ENCODE data around the gene FCHSD1.
"Not testable (repeated sequence)": the region's sequence is repeated elsewhere in the genome, so short reads cannot be mapped to it uniquely, and the experiment has no call there.

The FCHSD1 gene

DNA sequence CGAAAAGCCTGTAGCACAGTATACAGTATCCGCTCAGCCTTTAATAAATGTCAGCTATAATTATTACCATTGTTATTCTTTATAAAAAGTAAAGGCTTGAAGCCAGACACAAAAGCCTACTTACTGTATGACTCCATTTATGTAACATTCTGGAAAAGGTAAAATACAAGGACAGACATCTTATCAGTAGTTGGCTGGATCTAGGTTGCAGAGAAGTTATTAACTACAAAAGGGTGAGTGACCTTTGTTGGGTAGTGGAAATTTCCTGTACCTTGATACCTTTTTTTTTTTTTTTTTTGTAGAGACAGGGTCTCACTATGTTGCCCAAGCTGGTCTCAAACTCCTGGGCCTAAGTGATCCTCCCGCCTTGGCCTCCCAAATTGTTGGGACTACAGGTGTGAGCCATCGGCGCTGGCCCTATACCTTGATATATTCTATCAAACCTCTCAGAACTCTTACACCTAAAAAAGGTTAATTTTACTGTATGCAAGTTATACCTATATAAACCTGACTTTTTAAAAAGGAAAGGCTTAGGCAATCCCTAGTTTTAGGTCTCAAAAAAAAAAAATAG, 20.6 kb downstream of the FCHSD1 start:
- in situ Hi-C loops (cut with HindIII; ENCODE audit: low pct_ligation_motif_present, low pct_unique_long_range_greater_than_20kb, low sequenced_read_pairs) = no loop called here

DNA sequence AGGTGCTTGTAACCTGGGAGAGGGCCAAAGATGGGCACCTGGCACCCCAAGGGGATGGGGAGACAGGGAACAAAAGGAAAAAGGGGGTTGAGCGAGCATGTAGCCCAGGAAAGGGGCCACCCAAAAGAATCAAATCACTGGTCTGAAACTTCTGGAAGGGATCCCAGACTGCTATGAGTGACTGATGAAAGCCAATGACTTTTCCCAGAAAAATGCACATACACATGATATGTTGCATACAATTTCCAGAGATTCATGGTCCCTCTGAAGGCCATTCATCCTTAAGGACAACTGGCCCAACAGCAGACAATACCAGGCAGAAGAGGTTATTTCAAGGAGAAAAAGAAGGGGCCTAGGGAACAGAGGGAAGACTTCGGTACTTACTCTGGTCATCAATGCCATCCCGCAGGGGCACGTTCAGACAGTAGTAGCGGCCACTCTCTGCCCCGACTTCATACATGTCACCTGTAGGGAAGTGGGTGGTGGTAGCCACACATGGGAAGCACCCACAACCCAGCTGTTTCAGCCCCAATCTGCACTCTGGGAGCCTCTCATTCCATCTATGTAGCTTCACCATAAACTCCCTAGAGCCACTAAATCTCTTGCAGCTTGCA, 22.9 kb downstream of the FCHSD1 start:
- no peak for DNase-seq
- in situ Hi-C loops (cut with HindIII; ENCODE audit: low pct_ligation_motif_present, low pct_unique_long_range_greater_than_20kb, low sequenced_read_pairs) = no loop called here

More for the DNA sequence above, 20.6 kb downstream of the FCHSD1 start:
- no peak for DNase-seq

DNA sequence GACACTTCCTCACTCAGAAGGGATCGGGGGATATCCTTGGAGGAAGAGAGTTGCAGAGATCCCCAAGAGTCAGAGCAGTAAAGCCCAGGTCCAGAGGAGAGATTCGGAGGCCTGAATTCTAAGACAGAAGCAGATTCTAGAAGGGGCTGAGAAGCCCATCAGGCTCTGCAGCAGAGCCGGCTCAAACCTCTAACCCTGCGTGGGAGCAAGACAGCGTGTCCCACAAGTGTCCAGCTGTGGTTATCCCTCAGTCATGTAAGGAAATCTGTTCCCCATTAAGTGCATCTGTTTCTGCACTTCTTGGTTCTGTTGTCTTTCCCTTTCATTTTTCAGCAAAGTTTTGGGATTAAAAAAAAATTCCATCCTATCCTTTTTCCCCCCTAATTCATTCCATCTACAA, 27.6 kb downstream of the FCHSD1 start:
- in situ Hi-C loops (cut with HindIII; ENCODE audit: low pct_ligation_motif_present, low pct_unique_long_range_greater_than_20kb, low sequenced_read_pairs) = no loop called here
- no peak for DNase-seq

DNA sequence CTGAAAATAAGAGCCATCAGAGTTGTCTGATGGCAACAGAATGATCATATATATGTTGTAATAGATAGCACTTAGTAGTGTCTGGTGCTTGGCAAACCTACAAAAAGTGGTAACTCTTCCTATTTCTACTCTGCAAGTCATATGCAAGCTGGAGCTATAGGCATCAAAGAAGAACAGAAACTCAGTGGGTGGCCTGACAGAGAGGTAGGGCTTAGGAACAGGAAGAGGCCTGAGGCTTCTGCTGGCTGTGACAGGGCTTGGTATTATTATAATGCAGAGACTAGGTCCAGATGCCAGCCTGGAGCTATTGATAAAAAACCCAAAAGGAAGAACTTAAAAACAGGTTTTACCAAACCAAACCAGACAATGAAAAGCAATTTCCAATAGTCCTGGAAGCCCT, 28.0 kb downstream of the FCHSD1 start:
- DNase-seq = no peak
- in situ Hi-C loops (cut with HindIII; ENCODE audit: low pct_ligation_motif_present, low pct_unique_long_range_greater_than_20kb, low sequenced_read_pairs) = no loop called here

DNA sequence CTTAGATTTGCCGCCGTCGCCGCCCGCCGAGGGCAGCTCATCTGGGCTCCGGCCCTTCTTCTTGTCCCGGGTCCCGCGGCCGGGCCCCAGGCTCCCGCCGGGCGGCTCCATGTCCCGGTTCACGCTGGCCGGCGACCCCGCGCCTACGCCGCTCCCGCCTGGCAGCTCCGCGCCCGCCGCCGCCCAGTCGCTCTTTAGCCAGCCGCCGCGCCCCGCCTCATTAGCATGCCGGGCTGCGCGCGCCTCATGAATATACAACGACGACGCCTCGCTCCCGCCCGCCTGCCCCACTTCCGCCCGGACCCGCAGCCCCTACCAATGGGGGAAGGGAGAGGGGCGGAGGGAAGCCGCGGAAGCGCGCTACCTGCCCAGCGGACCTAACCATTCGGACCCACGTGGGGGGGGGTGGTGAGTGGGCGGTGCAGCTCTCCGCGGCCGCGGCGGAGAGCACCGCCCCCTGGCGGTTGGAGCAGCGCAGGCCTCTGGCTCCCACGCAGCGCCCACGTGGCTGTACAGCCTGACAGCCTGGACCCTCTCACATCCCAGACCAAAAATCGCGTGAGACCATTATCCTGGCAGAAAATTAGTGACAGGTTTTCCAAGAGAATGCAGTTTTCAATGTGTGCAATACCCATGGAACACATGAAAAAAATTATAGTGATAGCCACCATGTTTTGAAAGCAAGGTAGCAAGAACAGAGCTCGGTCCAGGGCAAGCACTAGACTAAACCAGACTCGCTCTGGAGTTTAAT, 32.2 kb downstream of the FCHSD1 start, which contains the start of gene DIAPH1:
Gene DIAPH1 (minus strand): TSS at position 197 of the 751 bp plus-strand sequence. CDS start 86 bp downstream, at position 111.
- in situ Hi-C loops (cut with HindIII; ENCODE audit: low pct_ligation_motif_present, low pct_unique_long_range_greater_than_20kb, low sequenced_read_pairs) = no loop called here
- DNase-seq = peak; percentile 94

DNA sequence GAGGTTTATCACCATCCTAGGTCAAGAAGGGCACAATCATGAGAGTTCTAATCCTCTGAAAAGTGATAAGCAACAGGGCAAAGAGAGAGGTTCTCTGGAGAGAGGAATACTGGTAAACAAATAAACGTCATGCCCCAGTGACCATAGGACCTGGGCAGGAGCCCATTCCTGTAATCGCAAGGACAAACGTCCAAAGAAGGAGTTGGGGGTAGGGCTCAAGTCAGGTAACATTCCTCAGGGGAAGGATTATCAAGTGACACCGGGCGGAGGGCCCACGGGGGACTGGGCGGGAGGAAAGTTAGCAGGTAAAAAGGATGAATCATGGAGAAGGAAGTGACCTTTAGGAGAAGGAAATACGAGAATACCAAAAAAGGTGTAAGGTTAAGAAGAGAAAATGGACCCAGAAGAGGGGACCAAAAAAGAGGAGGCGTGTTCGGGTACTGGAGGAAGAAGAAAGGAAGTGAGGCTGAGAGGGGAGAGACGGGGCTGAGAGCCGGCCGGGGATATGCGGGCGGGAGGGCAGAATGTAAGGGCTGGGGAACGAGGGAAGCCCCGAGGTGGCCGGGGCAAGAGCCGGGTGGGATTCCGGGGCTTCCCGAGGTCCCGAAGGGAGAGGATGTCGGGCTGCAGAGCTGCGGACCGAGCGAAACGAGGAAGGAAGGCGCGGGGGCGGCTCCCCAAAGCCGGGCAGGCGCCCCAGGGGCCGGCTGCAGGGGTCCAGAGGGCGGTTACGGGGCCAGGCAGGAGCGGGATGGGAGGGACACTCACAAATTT, 33.0 kb downstream of the FCHSD1 start:
- in situ Hi-C loops (cut with HindIII; ENCODE audit: low pct_ligation_motif_present, low pct_unique_long_range_greater_than_20kb, low sequenced_read_pairs) = no loop called here

DNA sequence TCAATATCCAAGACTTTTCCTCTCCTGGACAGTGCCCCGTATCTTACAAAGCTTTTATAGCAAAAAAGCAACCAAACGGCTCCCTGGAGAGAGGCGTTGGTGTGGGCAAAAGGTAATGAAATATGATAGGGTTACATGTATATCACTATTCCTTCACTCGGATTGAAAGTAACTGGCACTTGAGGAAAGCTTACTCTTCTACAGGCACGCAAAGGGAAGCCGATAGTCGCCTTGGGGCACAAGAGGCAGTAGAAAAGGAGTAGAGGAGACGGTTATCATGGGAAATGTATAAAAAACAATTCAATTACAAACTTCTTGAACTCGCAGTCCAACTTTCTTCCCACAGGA, 33.6 kb downstream of the FCHSD1 start:
- in situ Hi-C loops (cut with HindIII; ENCODE audit: low pct_ligation_motif_present, low pct_unique_long_range_greater_than_20kb, low sequenced_read_pairs) = no loop called here
- DNase-seq = peak; percentile 20

More for the DNA sequence above, 33.0 kb downstream of the FCHSD1 start:
- peak; percentile 34 for DNase-seq

DNA sequence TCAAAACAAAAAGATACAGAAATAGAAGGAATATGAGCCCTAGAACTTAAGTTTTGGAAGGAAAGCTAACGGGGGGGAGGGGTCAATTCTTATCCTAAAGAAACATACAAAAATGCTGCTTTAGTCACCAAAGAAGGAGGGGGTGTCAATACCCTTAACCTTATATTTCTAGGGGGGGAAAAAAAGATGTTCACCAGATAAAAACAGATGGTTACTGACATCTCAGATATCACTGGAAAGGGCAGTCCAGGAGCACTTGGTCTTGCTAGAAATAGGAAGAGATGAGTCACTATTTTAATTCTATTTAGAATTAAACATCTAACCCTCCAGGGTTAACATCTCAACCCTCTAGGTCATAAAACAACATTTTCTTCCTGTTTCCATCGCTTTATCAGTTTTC, 34.1 kb downstream of the FCHSD1 start:
- in situ Hi-C loops (cut with HindIII; ENCODE audit: low pct_ligation_motif_present, low pct_unique_long_range_greater_than_20kb, low sequenced_read_pairs) = no loop called here
- no peak for DNase-seq

DNA sequence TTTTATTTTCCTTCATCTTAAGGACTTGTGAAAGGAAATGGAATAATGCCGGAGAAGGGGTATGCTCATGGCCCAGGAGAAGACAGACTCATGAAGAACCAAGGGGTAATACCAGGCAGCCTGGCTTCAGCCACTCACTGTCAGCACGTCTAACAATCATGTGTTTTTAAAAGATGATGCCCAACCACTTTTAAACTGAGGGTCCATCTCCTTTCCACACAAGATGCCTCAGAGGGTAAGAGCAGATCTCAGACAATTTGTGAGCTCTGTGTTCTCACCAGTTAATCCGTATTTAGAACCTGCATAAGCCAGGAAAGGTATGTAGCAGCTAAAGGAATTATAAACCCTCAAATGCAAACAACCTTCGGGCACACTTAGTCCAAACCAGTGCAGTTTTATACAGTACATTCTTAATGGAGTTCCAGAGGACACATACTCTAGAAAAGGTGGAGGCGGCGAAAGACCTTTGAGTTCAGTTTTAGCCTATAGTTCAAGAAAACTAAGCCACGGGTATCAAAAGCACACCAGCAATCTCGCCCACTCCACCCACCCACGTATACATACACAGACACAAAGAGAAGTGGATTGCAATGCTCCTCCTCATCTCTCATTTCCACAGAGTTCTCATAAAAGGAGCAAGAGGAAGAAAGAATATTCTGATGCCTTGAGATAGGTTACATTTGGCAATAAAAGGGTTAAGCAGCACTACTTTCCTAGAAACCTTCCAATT, 35.1 kb downstream of the FCHSD1 start:
- DNase-seq = no peak

DNA sequence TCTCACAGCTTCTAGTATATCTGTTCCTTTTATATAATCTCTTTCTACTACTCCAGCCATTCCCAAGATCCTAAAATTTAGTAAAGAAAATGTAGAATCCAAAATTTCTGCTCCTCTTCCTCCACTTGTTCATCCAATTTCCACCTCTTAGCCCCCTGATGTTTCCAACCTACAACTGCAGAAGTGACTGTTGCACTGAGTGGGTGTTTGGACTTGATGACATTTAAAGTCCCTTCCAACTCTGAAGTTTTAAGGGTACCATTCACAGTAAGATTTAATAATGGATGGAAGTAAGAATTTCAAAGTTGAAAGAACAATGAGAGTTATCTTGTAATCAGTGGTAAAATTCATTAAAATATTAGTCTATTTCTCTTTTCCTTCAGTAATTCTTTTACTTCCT, 37.9 kb downstream of the FCHSD1 start:
- DNase-seq = no peak
- in situ Hi-C loops (cut with HindIII; ENCODE audit: low pct_ligation_motif_present, low pct_unique_long_range_greater_than_20kb, low sequenced_read_pairs) = no loop called here

More for the DNA sequence above, 35.1 kb downstream of the FCHSD1 start:
- in situ Hi-C loops (cut with HindIII; ENCODE audit: low pct_ligation_motif_present, low pct_unique_long_range_greater_than_20kb, low sequenced_read_pairs) = no loop called here

DNA sequence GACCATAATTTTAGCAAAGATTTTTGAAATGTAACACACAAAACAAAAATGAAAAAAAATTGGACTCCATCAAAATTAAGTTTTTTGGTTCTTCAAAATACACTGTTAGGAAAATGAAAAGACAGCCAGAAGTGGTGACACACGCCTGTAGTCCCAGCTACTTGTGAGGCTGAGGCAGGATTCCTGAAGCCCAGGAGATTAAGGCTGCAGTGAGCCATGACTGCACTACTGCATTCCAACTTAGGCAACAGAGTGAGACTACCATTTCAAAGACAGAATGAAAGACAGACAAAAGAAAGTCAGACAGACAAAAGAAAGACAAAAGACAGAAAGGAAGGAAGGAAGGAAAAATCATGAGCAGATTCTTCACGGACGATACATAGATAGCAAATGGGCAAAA, 39.9 kb downstream of the FCHSD1 start:
- in situ Hi-C loops (cut with HindIII; ENCODE audit: low pct_ligation_motif_present, low pct_unique_long_range_greater_than_20kb, low sequenced_read_pairs) = no loop called here
- DNase-seq = no peak

DNA sequence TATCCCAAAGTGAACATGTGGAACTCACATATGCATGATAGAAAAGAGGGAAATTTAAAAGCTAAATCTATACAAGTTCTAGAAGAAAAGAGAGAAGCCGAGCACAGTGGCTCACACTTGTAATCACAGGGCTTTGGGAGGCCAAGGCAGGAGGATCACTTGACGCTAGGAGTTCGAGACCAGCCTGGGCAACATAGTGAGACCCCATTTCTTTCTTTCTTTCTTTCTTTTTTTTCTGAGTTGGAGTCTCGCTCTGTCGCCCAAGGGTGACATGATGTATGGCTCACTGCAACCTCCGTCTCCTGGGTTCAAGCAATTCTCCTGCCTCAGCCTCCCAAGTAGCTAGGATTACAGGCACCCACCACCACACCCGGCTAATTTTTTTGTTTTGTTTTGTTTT, 41.3 kb downstream of the FCHSD1 start:
- in situ Hi-C loops (cut with HindIII; ENCODE audit: low pct_ligation_motif_present, low pct_unique_long_range_greater_than_20kb, low sequenced_read_pairs); DNase-seq: not testable (repeated sequence)

DNA sequence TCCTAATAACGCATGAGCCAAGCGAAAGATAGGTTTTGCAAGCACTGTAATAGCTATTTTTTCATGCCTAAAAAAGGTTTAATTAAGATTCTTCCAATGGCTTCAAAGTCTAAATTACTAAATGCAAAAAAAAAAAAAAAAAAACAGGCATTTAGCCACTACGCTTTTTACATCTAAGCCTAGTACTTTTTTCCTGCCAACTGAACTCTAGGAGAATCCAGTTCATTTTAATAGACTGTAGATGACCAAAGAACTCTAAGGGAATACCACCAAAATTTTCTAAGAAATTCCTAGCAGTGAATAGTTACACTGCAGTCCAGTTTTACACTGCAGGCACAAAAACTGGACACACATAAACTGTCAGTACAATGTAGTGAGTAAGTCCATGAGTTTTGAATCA, 42.2 kb downstream of the FCHSD1 start:
- DNase-seq = no peak
- in situ Hi-C loops (cut with HindIII; ENCODE audit: low pct_ligation_motif_present, low pct_unique_long_range_greater_than_20kb, low sequenced_read_pairs) = no loop called here

DNA sequence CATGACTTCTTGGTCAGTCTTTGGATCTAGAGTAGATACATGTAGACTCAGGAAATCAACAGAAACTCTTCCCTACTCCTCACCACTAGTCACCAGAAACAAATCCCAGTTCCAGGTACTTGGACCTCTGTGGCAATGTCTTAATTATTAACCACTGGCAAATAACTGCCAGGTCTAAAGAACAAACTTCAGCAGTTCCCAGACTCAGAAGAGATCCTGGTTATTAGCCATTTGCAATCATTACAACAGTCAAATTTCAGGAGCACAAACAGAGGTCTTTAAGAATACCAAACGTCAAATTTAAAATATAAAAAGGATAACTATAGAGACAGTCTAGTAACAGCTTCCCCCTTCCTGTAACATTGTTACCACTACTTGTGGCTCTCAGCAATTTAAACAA, 42.7 kb downstream of the FCHSD1 start:
- in situ Hi-C loops (cut with HindIII; ENCODE audit: low pct_ligation_motif_present, low pct_unique_long_range_greater_than_20kb, low sequenced_read_pairs) = no loop called here
- peak; percentile 35 for DNase-seq

DNA sequence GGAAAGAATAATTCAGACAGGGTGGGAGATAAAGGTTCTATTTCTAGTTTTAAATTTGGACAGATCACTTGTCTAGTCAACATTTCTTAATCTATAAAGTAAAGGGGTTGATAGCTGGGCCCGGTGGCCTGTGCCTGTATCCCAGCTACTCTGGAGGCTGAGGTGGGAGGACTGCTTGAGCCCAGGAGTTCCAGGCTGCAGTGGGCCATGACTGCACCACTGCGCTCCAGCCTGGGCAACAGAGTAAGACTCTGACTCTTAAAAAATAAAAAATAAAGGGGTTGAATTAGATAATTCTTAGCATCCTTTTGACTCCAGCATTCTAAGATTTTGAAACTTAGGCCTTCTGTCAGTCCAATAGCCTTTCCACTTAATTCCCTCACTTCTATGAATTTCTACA, 43.2 kb downstream of the FCHSD1 start:
- DNase-seq = no peak
- in situ Hi-C loops (cut with HindIII; ENCODE audit: low pct_ligation_motif_present, low pct_unique_long_range_greater_than_20kb, low sequenced_read_pairs) = no loop called here

DNA sequence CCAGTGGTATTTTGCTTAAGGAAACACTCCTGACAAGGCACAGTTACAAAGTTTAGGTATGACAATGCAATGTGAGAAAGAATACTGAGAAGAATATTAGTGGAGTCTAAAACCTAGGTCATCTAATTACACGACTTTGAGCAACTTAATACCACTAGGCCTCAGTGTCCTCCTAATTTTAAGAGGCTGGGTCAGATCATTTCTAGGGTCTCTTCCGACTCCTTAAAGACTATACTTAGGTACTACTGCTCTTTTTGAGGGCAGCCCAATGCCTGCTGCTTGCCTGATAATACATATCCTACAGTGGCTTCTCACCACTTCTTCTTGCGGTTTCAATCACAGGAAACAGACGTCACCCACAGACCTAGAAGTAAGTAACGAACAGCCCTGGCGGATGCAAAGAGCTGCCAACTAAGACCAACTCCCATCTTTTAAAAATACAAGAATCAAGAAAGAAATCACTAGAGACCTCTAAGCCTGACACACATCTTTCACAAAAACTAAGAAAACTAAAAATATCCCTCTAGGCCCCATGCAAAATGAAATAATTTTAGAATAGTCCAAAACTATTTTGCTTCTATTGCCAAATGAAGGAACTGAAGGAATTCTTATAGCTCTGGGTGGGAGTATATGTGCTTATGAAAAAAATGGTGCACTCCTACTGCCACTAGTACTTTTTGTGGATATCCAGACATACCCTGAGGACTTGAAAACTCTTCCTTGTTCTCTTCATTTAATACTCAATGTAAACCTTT, 45.5 kb downstream of the FCHSD1 start:
- no peak for DNase-seq
- in situ Hi-C loops (cut with HindIII; ENCODE audit: low pct_ligation_motif_present, low pct_unique_long_range_greater_than_20kb, low sequenced_read_pairs) = no loop called here

DNA sequence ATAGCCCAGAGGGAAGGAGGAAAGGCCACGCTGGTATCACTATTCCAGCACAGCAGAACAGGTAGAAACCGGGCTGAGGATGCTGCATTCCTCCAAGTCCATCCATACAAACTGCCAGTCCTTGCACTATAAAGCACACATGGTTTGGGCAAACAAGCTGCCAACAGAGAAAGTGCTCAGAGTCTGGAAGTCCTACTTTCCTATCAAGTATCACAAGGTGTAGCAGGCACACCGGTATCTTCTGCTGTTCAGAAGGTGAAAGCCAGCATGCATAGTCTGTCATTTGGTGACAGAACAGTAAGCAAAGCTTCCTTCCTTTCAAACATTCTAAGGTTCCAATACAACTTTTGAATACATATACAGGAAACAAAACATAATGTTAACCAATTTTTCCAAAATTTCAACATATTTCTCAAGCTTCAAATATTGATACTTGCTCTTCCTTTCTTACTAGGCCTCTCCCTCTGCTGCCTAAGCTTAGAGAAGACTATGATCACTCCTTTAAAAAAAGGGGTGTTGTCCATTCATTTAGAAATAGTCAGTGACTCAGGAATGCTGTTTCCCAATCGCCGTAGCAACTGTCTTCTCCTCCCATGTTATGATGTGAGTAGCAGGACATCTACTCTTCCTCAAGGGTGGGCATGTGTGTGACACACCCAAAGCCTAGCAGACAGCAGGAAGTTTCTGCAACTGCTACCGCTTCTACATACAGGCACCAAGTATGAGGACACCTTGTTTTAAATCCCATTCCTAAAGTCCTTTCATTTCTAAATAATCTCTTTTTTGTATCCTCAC, 47.1 kb downstream of the FCHSD1 start:
- in situ Hi-C loops (cut with HindIII; ENCODE audit: low pct_ligation_motif_present, low pct_unique_long_range_greater_than_20kb, low sequenced_read_pairs) = no loop called here
- DNase-seq = peak; percentile 80

Measured in ACHN (cell line).